ENCODE results near the gene SMARCA1. TPM values are rescaled to one million over a fixed set of nuclear protein-coding genes. Genes with fewer than 3 reads are reported as not detected.

The SMARCA1 gene
- total and polyA plus RNA-seq, 4 donors = 7.8 to 104 (median 15.7) TPM

- ATAC-seq (ENCODE audit: insufficient read depth, low FRiP score) (no peak), DNase-seq (no peak)
- TF ChIP-seq, protein P1, sequence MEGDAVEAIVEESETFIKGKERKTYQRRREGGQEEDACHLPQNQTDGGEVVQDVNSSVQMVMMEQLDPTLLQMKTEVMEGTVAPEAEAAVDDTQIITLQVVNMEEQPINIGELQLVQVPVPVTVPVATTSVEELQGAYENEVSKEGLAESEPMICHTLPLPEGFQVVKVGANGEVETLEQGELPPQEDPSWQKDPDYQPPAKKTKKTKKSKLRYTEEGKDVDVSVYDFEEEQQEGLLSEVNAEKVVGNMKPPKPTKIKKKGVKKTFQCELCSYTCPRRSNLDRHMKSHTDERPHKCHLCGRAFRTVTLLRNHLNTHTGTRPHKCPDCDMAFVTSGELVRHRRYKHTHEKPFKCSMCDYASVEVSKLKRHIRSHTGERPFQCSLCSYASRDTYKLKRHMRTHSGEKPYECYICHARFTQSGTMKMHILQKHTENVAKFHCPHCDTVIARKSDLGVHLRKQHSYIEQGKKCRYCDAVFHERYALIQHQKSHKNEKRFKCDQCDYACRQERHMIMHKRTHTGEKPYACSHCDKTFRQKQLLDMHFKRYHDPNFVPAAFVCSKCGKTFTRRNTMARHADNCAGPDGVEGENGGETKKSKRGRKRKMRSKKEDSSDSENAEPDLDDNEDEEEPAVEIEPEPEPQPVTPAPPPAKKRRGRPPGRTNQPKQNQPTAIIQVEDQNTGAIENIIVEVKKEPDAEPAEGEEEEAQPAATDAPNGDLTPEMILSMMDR (IDR thresholded peaks at IDR 0.05; ENCODE audit: control extremely low read depth, extremely low read depth) = no peak
- Histone ChIP-seq H3K9me3 (ENCODE audit: control insufficient read depth in 4 of 4, insufficient read depth in 3 of 4, low read length in 3 of 4) (no peaks in the 10 kb centered on the region), H3K27me3 (ENCODE audit: control insufficient read depth in 3 of 3, insufficient read depth in 3 of 3, low read length in 2 of 3) (peaks cover 0 to 2% (median 0%) of the 10 kb centered on the region in 3 donors), H3K36me3 (ENCODE audit: control insufficient read depth in 4 of 4, insufficient read depth in 4 of 4, low read length in 4 of 4) (peaks cover 0 to 21% (median 7%) of the 10 kb centered on the region in 4 donors), H3K9ac (ENCODE audit: insufficient read depth in 1 of 2, low read length in 2 of 2) (no peak overlapping the region), H3K4me1 (ENCODE audit: control insufficient read depth in 5 of 5, insufficient read depth in 5 of 5, low read length in 5 of 5) (no peaks in the 10 kb centered on the region), H3K4me3 (no peak overlapping the region), H3K27ac (ENCODE audit: low read depth in 1 of 2, low read length in 1 of 2) (no peak overlapping the region)
- WGBS, 2 donors = 61 to 89% methylated on average over 3 of the region's 3 CpGs
Measured at GRCh38 chrX:129497146-129497843, 26.0 kb downstream of the SMARCA1 start.

DNA sequence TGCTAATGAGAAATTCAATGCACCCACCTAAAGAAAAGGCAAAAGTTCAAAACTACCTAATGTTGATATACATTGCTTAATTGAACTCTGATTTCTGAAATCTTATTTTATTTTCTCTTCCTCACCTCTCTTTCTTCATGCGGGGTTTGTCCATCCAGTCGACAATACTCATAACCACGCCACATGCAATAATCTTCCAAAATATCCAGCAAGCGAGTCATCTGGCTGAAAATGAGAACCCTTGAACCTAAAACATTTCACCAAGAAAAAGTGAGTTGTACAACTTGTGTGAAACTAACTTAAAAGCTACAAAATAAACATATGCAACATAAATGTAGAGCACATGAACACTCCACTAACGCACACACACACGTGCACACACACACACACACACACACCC, 26.7 kb downstream of the SMARCA1 start:
- no peak for ATAC-seq (ENCODE audit: insufficient read depth, low FRiP score)
- 81 to 97% methylated on average over 6 of the region's 6 CpGs for WGBS, 2 donors
- peaks cover 0 to 2% (median 0%) of the 10 kb centered on the region in 3 donors for H3K27me3 ChIP-seq (ENCODE audit: control insufficient read depth in 3 of 3, insufficient read depth in 3 of 3, low read length in 2 of 3)
- no peaks in the 10 kb centered on the region for H3K9me3 ChIP-seq (ENCODE audit: control insufficient read depth in 4 of 4, insufficient read depth in 3 of 4, low read length in 3 of 4)
- TF ChIP-seq, protein P1 (IDR thresholded peaks at IDR 0.05; ENCODE audit: control extremely low read depth, extremely low read depth) = no peak
- peaks cover 0 to 17% (median 7%) of the 10 kb centered on the region in 4 donors for H3K36me3 ChIP-seq (ENCODE audit: control insufficient read depth in 4 of 4, insufficient read depth in 4 of 4, low read length in 4 of 4)
- no peak overlapping the region for H3K27ac ChIP-seq (ENCODE audit: low read depth in 1 of 2, low read length in 1 of 2)
- no peak overlapping the region for H3K4me3 ChIP-seq
- H3K4me1 ChIP-seq (ENCODE audit: control insufficient read depth in 5 of 5, insufficient read depth in 5 of 5, low read length in 5 of 5) = no peaks in the 10 kb centered on the region
- no peak for DNase-seq
- H3K9ac ChIP-seq (ENCODE audit: insufficient read depth in 1 of 2, low read length in 2 of 2) = no peak overlapping the region

- Histone ChIP-seq H3K9ac (ENCODE audit: insufficient read depth in 1 of 2, low read length in 2 of 2) (no peak overlapping the region), H3K36me3 (ENCODE audit: control insufficient read depth in 4 of 4, insufficient read depth in 4 of 4, low read length in 4 of 4) (peaks cover 0 to 17% (median 7%) of the 10 kb centered on the region in 4 donors), H3K4me1 (ENCODE audit: control insufficient read depth in 5 of 5, insufficient read depth in 5 of 5, low read length in 5 of 5) (no peaks in the 10 kb centered on the region), H3K27ac (ENCODE audit: low read depth in 1 of 2, low read length in 1 of 2) (no peak overlapping the region), H3K9me3 (ENCODE audit: control insufficient read depth in 4 of 4, insufficient read depth in 3 of 4, low read length in 3 of 4) (no peaks in the 10 kb centered on the region), H3K4me3 (no peak overlapping the region), H3K27me3 (ENCODE audit: control insufficient read depth in 3 of 3, insufficient read depth in 3 of 3, low read length in 2 of 3) (peaks cover 0 to 2% (median 0%) of the 10 kb centered on the region in 3 donors)
- ATAC-seq (ENCODE audit: insufficient read depth, low FRiP score) (no peak), DNase-seq (no peak)
- 81 to 97% methylated on average over 5 of the region's 5 CpGs for WGBS, 2 donors
- TF ChIP-seq, protein P1 (IDR thresholded peaks at IDR 0.05; ENCODE audit: control extremely low read depth, extremely low read depth) = no peak
Measured at GRCh38 chrX:129495900-129496299, 27.4 kb downstream of the SMARCA1 start.
